Stimulated activated naive B cell treated with anti-CD40 and anti-IgM and Interleukin-4, amounts not matched to agents 10 μg/mL and 1 μg/mL and 100 μg/mL, for 72 hours (primary cell): Measurements from ENCODE around the gene PNPLA5.
A peak's percentile ranks its signal among the peaks of the same experiment; 100 is the strongest.
"Not testable (repeated sequence)": the region's sequence is repeated elsewhere in the genome, so short reads cannot be mapped to it uniquely, and the experiment has no call there.

Source experiments
- ATAC-seq, 2 donors: fragments of 150-1000 bp; cut with Tn5 transposase; replicated peaks; 2 replicates each; pipeline ENCODE4 v1.10.0; 2021; ENCODE audit warnings: moderate library complexity in 1 of 2
- DNase-seq: peaks from one replicate; pipeline ENCODE4 v3.0.0; 2021
- H3K27ac Mint-ChIP-seq: one replicate; pipeline ENCODE4 v1.8.0; 2022; ENCODE audit warnings: mild to moderate bottlenecking, mixed read lengths
- H3K27me3 Mint-ChIP-seq, 2 donors: one replicate each; pipeline ENCODE4 v1.8.0; 2022; ENCODE audit warnings: mixed read lengths in 2 of 2
- H3K36me3 Mint-ChIP-seq, 2 donors: one replicate each; pipeline ENCODE4 v1.8.0; 2022; ENCODE audit warnings: mixed read lengths in 2 of 2, mild to moderate bottlenecking in 1 of 2
- H3K4me1 Mint-ChIP-seq, 2 donors: one replicate each; pipeline ENCODE4 v1.8.0; 2022; ENCODE audit warnings: mixed read lengths in 2 of 2, mild to moderate bottlenecking in 1 of 2
- H3K4me3 Mint-ChIP-seq, 2 donors: one replicate each; pipeline ENCODE4 v1.8.0; 2022; ENCODE audit warnings: mild to moderate bottlenecking in 2 of 2, mixed read lengths in 2 of 2, moderate library complexity in 1 of 2
- H3K9me3 Mint-ChIP-seq, 2 donors: one replicate each; pipeline ENCODE4 v1.8.0; 2022; ENCODE audit warnings: mixed read lengths in 2 of 2, mild to moderate bottlenecking in 1 of 2

The PNPLA5 gene

GRCh38 chr22:43919106-43919973 lies 27.5 kb upstream of the PNPLA5 start:
- peaks cover 6 to 13% of the 10 kb centered on the region in 2 donors for H3K4me1 Mint-ChIP-seq
- peaks cover 51 to 64% of the 10 kb centered on the region in 2 donors for H3K27me3 Mint-ChIP-seq
- DNase-seq (no peak), ATAC-seq (no peak)
- H3K9me3 Mint-ChIP-seq: no peaks in the 10 kb centered on the region
- no peak overlapping the region for H3K4me3 Mint-ChIP-seq
- no peak overlapping the region for H3K27ac Mint-ChIP-seq
- H3K36me3 Mint-ChIP-seq: peaks cover 0 to 2% of the 10 kb centered on the region in 2 donors

DNA sequence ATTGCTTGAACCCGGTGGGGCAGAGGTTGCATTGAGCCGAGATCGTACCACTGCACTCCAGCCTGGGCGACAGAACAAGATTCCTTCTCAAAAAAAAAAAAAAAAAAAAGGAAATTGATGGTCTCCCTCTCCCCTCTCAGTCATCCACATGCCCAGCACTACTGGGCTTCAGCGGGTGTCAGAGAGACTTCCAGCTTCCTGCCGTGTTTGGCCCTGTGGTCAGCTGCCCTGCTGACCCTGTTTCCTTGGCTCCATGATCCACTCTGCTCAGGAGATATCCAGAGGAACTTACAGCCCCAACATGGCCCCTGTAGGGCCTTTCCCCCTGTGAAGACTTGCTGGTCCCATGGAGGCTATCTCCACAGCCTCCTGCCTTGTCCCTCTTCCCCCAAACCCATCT lies 25.7 kb upstream of the PNPLA5 start:
- ATAC-seq: no peak
- no peak overlapping the region for H3K4me3 Mint-ChIP-seq
- no peaks in the 10 kb centered on the region for H3K36me3 Mint-ChIP-seq
- H3K4me1 Mint-ChIP-seq: no peaks in the 10 kb centered on the region
- H3K9me3 Mint-ChIP-seq: peaks cover 0 to 2% of the 10 kb centered on the region in 2 donors
- H3K27me3 Mint-ChIP-seq: peaks cover 45 to 52% of the 10 kb centered on the region in 2 donors
- no peak for DNase-seq
- H3K27ac Mint-ChIP-seq: no peak overlapping the region

DNA sequence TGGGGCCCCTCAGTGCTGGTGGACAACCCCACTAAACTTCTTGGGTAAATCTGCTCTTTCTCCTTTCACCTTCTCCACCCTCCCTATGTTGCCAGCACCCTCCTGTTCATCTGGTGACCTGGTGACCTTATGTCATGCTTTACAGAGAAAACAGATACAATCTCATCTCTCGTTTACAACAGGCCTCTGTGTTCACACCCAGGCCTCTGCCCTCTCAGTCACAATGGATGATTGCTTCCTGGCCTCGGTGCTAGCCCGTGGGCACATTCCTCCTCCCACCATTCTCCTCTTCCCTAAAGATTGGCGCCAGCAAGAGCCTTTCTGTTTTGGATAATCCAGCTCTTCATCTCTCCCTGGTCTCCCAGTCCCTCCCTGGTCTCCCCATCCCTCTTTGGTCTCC lies 19.5 kb upstream of the PNPLA5 start:
- Mint-ChIP-seq H3K4me3 (no peak overlapping the region), H3K9me3 (peaks cover 0 to 2% of the 10 kb centered on the region in 2 donors), H3K36me3 (no peaks in the 10 kb centered on the region), H3K27me3 (peaks cover 28 to 43% of the 10 kb centered on the region in 2 donors), H3K27ac (no peak overlapping the region), H3K4me1 (no peaks in the 10 kb centered on the region)
- ATAC-seq (no peak), DNase-seq (no peak)

GRCh38 chr22:43910178-43910695 lies 18.4 kb upstream of the PNPLA5 start:
- Mint-ChIP-seq H3K27ac (no peak overlapping the region), H3K27me3 (peaks cover 30 to 43% of the 10 kb centered on the region in 2 donors), H3K4me1 (no peaks in the 10 kb centered on the region), H3K36me3 (no peaks in the 10 kb centered on the region), H3K4me3 (no peak overlapping the region), H3K9me3 (peaks cover 0 to 2% of the 10 kb centered on the region in 2 donors)
- no peak for DNase-seq
- ATAC-seq: no peak

GRCh38 chr22:43909708-43910107 lies 17.9 kb upstream of the PNPLA5 start:
- Mint-ChIP-seq H3K27me3 (peaks cover 31 to 43% of the 10 kb centered on the region in 2 donors), H3K27ac (no peak overlapping the region), H3K4me3 (no peak overlapping the region), H3K4me1 (no peaks in the 10 kb centered on the region), H3K9me3 (peaks cover 0 to 2% of the 10 kb centered on the region in 2 donors), H3K36me3 (no peaks in the 10 kb centered on the region)
- DNase-seq: no peak
- ATAC-seq: no peak

DNA sequence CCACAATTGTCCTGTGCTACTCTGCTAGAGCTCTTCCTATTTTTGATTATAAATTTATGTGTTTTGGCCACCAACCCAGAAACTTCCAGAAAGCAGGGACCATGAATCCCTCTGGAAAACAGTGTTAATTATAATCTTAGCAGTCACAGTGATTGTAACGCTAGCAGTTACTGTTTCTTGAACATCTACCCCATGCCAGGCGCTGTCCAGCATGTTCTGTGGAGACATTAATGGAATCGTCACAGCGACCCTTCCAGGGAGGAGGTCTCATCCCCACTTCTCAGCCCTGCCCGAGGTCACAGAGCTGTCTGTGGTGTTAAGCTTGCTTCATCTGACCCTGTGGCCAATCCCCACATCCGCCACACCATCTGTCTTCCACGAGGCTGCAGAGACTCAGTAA lies 13.9 kb upstream of the PNPLA5 start:
- Mint-ChIP-seq H3K4me3 (no peak overlapping the region), H3K4me1 (no peaks in the 10 kb centered on the region), H3K36me3 (no peaks in the 10 kb centered on the region), H3K27me3 (peaks cover 33 to 54% of the 10 kb centered on the region in 2 donors), H3K27ac (no peak overlapping the region), H3K9me3 (no peaks in the 10 kb centered on the region)
- ATAC-seq (no peak), DNase-seq (no peak)

DNA sequence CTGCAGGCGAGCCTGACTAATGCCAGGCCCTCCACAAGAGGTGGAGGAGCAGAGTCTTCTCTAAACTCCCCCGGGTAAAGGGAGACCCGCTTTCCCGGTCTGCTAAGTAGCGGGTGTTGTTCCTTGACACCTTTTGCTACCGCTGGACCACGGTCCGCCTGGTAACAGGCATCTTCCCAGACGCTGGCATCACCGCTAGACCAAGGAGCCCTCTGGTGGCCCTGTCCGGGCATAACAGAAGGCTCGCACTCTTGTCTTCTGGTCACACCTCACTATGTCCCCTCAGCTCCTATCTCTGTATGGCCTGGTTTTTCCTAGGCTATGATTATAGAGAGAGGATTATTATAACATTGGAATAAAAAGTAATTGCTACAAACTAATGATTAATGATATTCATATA lies 12.6 kb upstream of the PNPLA5 start:
- H3K36me3 Mint-ChIP-seq, ATAC-seq, H3K9me3 Mint-ChIP-seq, H3K4me3 Mint-ChIP-seq, H3K27ac Mint-ChIP-seq, H3K4me1 Mint-ChIP-seq: not testable (repeated sequence)
- peaks cover 23 to 43% of the 10 kb centered on the region in 2 donors for H3K27me3 Mint-ChIP-seq
- peak; percentile 62 for DNase-seq

DNA sequence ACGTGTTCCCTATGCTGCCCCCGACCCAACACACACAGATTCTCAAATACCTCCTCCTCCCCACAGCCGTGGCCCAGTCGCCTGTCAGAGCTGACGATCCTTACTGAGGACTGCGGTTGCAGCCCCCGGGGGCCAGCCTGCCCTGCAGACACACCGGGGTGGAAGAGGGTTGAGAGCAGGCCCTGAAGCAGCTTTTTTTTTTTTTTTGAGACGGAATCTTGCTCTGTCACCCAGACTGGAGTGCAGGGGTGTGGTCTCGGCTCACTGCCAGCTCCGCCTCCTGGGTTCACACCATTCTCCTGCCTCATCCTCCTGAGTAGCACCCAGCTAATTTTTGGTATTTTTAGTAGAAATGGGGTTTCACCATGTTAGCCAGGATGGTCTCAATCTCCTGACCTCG lies 11.2 kb upstream of the PNPLA5 start:
- peaks cover 23 to 42% of the 10 kb centered on the region in 2 donors for H3K27me3 Mint-ChIP-seq
- H3K4me1 Mint-ChIP-seq, H3K4me3 Mint-ChIP-seq, H3K36me3 Mint-ChIP-seq, ATAC-seq, H3K9me3 Mint-ChIP-seq, H3K27ac Mint-ChIP-seq, DNase-seq: not testable (repeated sequence)

DNA sequence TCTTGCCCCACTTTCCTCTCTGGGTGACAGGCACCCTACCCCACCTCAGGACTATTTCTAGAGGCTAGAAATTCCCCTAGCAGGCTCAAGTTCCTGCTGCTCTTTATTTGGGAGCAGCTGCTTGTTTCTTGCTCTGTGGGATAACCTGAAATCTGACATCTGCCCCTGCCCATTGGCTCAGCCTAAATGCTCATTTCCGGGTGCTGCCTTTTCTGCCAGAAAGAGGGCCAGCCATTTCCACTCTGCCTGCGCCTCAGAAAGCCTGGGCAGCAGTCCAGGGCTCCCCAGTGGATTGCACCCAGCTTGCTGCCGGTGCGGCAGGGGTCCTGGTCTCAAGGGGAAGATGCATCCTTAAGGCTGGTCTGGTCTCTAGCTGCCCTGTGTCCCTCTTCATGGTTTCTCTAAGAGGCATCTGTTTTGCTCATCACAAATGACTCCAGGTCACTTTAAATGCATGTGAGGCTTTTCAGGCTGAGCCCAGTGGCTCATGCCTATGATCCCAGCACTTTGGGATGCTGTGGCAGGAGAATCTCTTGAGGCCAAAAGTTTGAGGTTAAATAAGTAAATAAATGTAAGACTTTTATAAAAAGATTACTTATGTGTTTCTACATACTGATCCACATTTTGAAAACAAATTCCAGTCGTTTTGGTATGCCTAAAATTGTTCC lies 10.3 kb upstream of the PNPLA5 start:
- Mint-ChIP-seq H3K9me3 (no peaks in the 10 kb centered on the region), H3K4me3 (no peak overlapping the region), H3K4me1 (no peaks in the 10 kb centered on the region), H3K36me3 (no peaks in the 10 kb centered on the region), H3K27ac (no peak overlapping the region), H3K27me3 (peaks cover 23 to 35% of the 10 kb centered on the region in 2 donors)
- no peak for DNase-seq
- ATAC-seq: no peak

DNA sequence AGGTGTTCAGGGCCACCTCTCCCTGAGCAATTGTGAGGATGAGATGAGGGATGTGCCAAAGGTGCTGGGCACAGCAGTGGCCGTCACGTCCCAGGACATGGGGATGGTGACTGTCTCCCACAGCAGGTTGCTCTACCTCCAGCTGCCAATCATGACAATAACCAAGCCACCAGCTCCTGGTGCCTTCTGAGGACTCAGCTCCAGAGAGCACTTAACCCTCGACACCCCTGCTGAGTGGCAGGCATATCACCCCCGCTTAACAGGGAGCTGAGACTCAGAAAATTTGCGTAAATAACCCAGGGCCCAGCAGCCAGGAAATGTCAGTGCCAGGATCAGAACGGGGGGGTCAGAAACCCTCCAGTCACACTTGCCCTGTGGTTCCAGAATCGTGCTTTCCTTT lies 8.4 kb upstream of the PNPLA5 start:
- Mint-ChIP-seq H3K27ac (no peak overlapping the region), H3K4me3 (no peak overlapping the region), H3K36me3 (no peaks in the 10 kb centered on the region), H3K4me1 (no peaks in the 10 kb centered on the region), H3K9me3 (no peaks in the 10 kb centered on the region), H3K27me3 (peaks cover 29 to 42% of the 10 kb centered on the region in 2 donors)
- no peak for ATAC-seq
- DNase-seq: no peak

DNA sequence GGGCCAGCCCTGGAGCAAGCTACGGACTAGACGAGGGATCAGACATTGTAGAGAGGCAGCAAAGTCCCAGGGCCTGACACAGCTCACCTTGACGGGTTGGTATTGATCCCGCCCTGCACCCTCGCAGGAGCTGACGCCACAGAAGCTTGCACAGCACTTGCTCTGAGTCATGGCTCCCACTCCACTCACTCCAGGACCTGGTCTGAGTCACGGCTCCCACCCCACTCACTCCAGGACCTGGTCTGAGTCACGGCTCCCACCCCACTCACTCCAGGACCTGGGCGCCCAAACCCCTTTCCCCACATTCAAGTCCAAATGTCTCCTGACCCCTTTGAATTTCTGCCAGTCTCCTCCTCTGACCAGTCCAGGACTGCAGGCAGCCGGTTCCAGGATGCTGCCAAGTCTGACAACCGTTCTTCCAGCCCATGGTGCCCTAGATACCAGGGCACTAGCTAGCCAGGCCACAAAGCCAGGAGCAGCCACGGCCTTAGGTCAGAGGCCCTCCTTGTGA lies 6.0 kb upstream of the PNPLA5 start:
- DNase-seq: no peak
- no peak overlapping the region for H3K27ac Mint-ChIP-seq
- peaks cover 27 to 41% of the 10 kb centered on the region in 2 donors for H3K27me3 Mint-ChIP-seq
- H3K9me3 Mint-ChIP-seq: no peaks in the 10 kb centered on the region
- ATAC-seq: peak in 1 of 2 donors; percentile 38
- no peak overlapping the region for H3K4me3 Mint-ChIP-seq
- no peaks in the 10 kb centered on the region for H3K36me3 Mint-ChIP-seq
- H3K4me1 Mint-ChIP-seq: no peaks in the 10 kb centered on the region

GRCh38 chr22:43895986-43896645 lies 4.3 kb upstream of the PNPLA5 start:
- Mint-ChIP-seq H3K36me3 (no peaks in the 10 kb centered on the region), H3K4me3 (no peak overlapping the region), H3K9me3 (no peaks in the 10 kb centered on the region), H3K27me3 (peaks cover 27 to 42% of the 10 kb centered on the region in 2 donors), H3K27ac (peak overlapping the region; percentile 42), H3K4me1 (peaks cover 3 to 7% of the 10 kb centered on the region in 2 donors)
- DNase-seq (no peak), ATAC-seq (no peak)

DNA sequence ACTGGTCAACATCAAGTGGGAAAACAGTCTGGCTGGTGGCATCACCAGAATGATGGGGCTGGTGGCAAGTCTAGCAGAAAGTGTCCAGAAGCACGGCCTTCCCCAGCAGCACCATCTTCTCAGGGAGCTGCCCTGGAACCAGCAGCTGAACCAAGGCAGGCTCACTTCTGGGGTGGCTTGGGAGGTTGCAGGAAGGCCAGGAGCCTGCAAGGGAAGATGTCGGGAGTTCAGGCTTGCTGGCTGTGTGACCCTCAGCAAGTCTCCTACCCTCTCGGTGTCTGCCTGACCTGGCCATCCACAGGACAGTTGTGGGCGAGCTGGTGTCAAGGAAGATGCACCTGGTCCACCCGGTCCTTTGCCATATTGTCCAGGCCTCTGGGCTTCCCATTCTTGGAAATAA lies 2.3 kb upstream of the PNPLA5 start:
- DNase-seq (no peak), ATAC-seq (no peak)
- peaks cover 33 to 56% of the 10 kb centered on the region in 2 donors for H3K27me3 Mint-ChIP-seq
- peaks cover 3 to 8% of the 10 kb centered on the region in 2 donors for H3K4me1 Mint-ChIP-seq
- no peaks in the 10 kb centered on the region for H3K9me3 Mint-ChIP-seq
- H3K27ac Mint-ChIP-seq: no peak overlapping the region
- H3K36me3 Mint-ChIP-seq: no peaks in the 10 kb centered on the region
- no peak overlapping the region for H3K4me3 Mint-ChIP-seq

- ATAC-seq: no peak
- H3K9me3 Mint-ChIP-seq: no peaks in the 10 kb centered on the region
- no peak overlapping the region for H3K4me3 Mint-ChIP-seq
- no peak overlapping the region for H3K27ac Mint-ChIP-seq
- no peak for DNase-seq
- no peaks in the 10 kb centered on the region for H3K36me3 Mint-ChIP-seq
- peaks cover 39 to 64% of the 10 kb centered on the region in 2 donors for H3K27me3 Mint-ChIP-seq
- H3K4me1 Mint-ChIP-seq: peaks cover 3 to 8% of the 10 kb centered on the region in 2 donors
Measured at GRCh38 chr22:43893266-43893665, 1.5 kb upstream of the PNPLA5 start.
